Measurements from ENCODE around the gene LLGL2. TPM values are rescaled to one million over a fixed set of nuclear protein-coding genes. Genes with fewer than 3 reads are reported as not detected.

LLGL2 gene
- total RNA-seq, 1 donor from 2014 or later = 33.1 TPM

- H3K4me3 Mint-ChIP-seq = no peak overlapping the region
- peaks cover 29% of the 10 kb centered on the region for H3K4me1 Mint-ChIP-seq
- H3K9me3 Mint-ChIP-seq = no peaks in the 10 kb centered on the region
- DNase-seq (ENCODE audit: low spot score in 2 of 2, unreplicated experiment in 2 of 2) = no peak
- TF ChIP-seq CTCF (IDR thresholded peaks at IDR 0.05; ENCODE audit: unreplicated experiment) = no peak
- H3K36me3 Mint-ChIP-seq = peaks cover 8% of the 10 kb centered on the region
- no peaks in the 10 kb centered on the region for H3K27me3 Mint-ChIP-seq (ENCODE audit: low read depth)
- H3K27ac Mint-ChIP-seq = no peak overlapping the region
These were observed 17.5 kb upstream of the LLGL2 start for GRCh38 chr17:75507733-75508719.

DNA sequence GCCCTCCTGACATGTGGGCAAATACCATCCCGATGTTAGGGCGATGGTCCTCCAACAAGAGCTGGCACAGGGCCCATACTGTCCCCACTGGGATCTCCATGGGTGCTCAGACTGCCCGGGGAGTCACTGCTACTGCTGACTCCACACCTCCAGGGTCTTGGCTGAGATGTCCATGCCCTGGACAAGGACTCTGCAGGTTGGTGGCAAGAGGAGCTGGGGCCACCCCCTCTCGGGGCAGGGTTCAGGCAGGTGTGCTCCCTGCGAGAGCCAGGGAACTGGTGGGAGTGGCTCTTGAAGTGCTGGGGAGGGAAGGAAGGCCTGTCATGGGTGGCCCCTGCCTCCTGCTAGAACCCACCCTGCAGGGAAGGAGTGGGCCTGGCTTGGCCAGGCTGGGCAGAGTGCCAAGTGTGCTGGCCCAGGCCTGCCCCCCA, 16.6 kb upstream of the LLGL2 start:
- H3K27ac Mint-ChIP-seq = no peak overlapping the region
- no peaks in the 10 kb centered on the region for H3K27me3 Mint-ChIP-seq (ENCODE audit: low read depth)
- no peak overlapping the region for H3K4me3 Mint-ChIP-seq
- TF ChIP-seq CTCF (IDR thresholded peaks at IDR 0.05; ENCODE audit: unreplicated experiment) = no peak
- peaks cover 8% of the 10 kb centered on the region for H3K36me3 Mint-ChIP-seq
- DNase-seq (ENCODE audit: low spot score in 2 of 2, unreplicated experiment in 2 of 2) = no peak
- H3K4me1 Mint-ChIP-seq = peaks cover 37% of the 10 kb centered on the region
- H3K9me3 Mint-ChIP-seq = no peaks in the 10 kb centered on the region

- H3K27ac Mint-ChIP-seq = no peak overlapping the region
- DNase-seq (ENCODE audit: low spot score in 2 of 2, unreplicated experiment in 2 of 2) = no peak
- H3K36me3 Mint-ChIP-seq = peaks cover 8% of the 10 kb centered on the region
- no peak for TF ChIP-seq CTCF (IDR thresholded peaks at IDR 0.05; ENCODE audit: unreplicated experiment)
- H3K4me1 Mint-ChIP-seq = peaks cover 40% of the 10 kb centered on the region
- no peak overlapping the region for H3K4me3 Mint-ChIP-seq
- H3K9me3 Mint-ChIP-seq = no peaks in the 10 kb centered on the region
- no peaks in the 10 kb centered on the region for H3K27me3 Mint-ChIP-seq (ENCODE audit: low read depth)
These were observed 15.8 kb upstream of the LLGL2 start for GRCh38 chr17:75509528-75510258.

GRCh38 chr17:75511270-75511609, 14.3 kb upstream of the LLGL2 start:
- no peak for DNase-seq (ENCODE audit: low spot score in 2 of 2, unreplicated experiment in 2 of 2)
- H3K27me3 Mint-ChIP-seq (ENCODE audit: low read depth) = no peaks in the 10 kb centered on the region
- peaks cover 40% of the 10 kb centered on the region for H3K4me1 Mint-ChIP-seq
- no peak overlapping the region for H3K4me3 Mint-ChIP-seq
- H3K36me3 Mint-ChIP-seq = no peaks in the 10 kb centered on the region
- no peak overlapping the region for H3K27ac Mint-ChIP-seq
- H3K9me3 Mint-ChIP-seq = no peaks in the 10 kb centered on the region
- TF ChIP-seq CTCF (IDR thresholded peaks at IDR 0.05; ENCODE audit: unreplicated experiment) = no peak

DNA sequence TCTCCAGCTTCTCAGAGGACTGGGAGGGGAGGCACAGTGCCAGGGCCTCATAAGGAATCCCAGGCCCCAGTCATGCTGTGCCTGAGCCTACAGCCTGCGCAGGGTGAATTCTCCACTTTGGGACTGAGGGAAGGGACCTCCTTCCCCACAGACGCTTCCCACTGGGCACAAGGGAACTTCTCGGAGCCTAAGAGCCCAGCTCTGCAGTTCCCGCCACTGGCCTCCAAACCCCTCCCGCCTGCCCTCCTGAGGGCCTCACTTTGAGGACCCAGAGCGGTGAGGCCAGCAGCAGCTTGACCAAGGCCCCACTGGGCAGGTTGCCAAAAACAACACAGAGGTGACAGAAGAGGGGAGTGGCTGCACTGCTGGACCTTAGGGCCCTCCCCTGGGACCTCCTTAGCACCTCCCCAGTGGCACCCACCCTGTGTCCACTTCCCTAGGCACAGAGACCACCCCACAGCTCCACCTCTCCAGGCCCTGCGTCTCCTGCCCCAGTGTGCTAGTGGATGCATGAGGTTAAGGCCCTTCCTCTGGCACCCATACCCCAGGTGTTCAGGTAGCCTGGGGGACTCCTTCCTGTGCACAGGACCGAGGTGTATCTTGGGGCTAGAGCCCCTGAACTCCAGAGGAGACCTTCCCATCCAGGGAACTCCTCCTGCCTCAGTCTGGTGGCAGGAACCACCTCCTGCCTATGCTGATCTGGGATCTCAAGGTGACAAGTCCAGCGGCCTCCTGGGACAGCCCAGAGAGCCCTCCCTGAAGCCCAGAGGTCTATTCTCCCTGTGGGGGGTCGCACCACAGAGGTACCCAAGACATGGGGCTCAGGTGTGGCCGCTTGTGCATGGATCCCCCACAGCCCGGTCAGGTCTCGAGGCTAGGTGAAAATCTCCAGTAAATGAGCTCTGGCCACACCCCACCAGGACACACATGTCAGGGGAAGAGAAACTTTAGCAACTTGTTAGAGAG, 13.6 kb upstream of the LLGL2 start:
- Mint-ChIP-seq H3K4me1 (peaks cover 41% of the 10 kb centered on the region), H3K36me3 (no peaks in the 10 kb centered on the region), H3K9me3 (no peaks in the 10 kb centered on the region), H3K4me3 (no peak overlapping the region), H3K27ac (no peak overlapping the region), H3K27me3 (ENCODE audit: low read depth) (no peaks in the 10 kb centered on the region)
- no peak for TF ChIP-seq CTCF (IDR thresholded peaks at IDR 0.05; ENCODE audit: unreplicated experiment)
- no peak for DNase-seq (ENCODE audit: low spot score in 2 of 2, unreplicated experiment in 2 of 2)
